K562 (cell line): Measurements from ENCODE around the gene PNP. TPM values are rescaled to one million over a fixed set of nuclear protein-coding genes. Genes with fewer than 3 reads are reported as not detected.

Experiments used
- ATAC-seq: fragments of 200-7000 bp; cut with Tn5 transposase; 3 replicates; pipeline ENCODE4 v1.9.1; 2020; ENCODE audit warnings: moderate library complexity
- BruUV-seq: library from RNA; stranded (reverse); fragments of 400-500 nt; replicated peaks from 2 replicates; lab custom pipeline; 2021; lab: Mats Ljungman, UMichigan
- CTCF ChIA-PET: fragments of 300-600 bp; formaldehyde crosslinking; extraction: SDS; loops from one replicate; lab custom pipeline; 2021; ENCODE audit warnings: low intra/inter-chr PET ratio; lab: Yijun Ruan, JAX
- POLR2A ChIA-PET: fragments of 300-600, 350-650 bp; sonication (Branson Sonifier 250); formaldehyde crosslinking; extraction: SDS; loops from one replicate; lab custom pipeline; 2021; ENCODE audit warnings: antibody characterized with exemption, inconsistent platforms; lab: Yijun Ruan, JAX
- DNase-seq, 4 experiments: peaks; one replicate each; pipeline versions ENCODE4 v3.0.0 to v3.0.0-alpha.2; 2011 to 2018; ENCODE audit warnings: low spot score in 3 of 4, mixed read lengths in 3 of 4; ENCODE audit errors: extremely low read depth in 1 of 4
- FAIRE-seq: peaks from 2 replicates; lab custom pipeline; 2011; peaks lifted over from hg19 to GRCh38; lab: Jason Lieb, UNC
- H2AFZ ChIP-seq: 2 replicates; pipeline ENCODE4 v1.6.0; 2011; ENCODE audit warnings: low read depth, low read length, control low read depth, inconsistent platforms
- H3K27ac ChIP-seq: fragments of 200-600 bp; 3 replicates; pipeline ENCODE4 v1.8.0; 2011; ENCODE audit warnings: low read depth, mild to moderate bottlenecking, control low read depth, inconsistent platforms, low read length, moderate library complexity, mixed read lengths; ENCODE audit errors: extremely low read depth
- H3K27me3 ChIP-seq, 2 experiments: fragments of 300-600 bp in 1 of 2; 2 replicates in 1 of 2; 3 replicates in 1 of 2; pipeline versions ENCODE4 v1.6.0 to v1.8.0; 2011; ENCODE audit warnings: inconsistent platforms in 2 of 2, low read length in 2 of 2, mild to moderate bottlenecking in 1 of 2, mixed read lengths in 1 of 2, moderate library complexity in 1 of 2; ENCODE audit not compliant: control insufficient read depth in 2 of 2, insufficient read depth in 2 of 2
- H3K36me3 ChIP-seq: fragments of 300-600 bp; 3 replicates; pipeline ENCODE4 v1.8.0; 2011; ENCODE audit warnings: mild to moderate bottlenecking, low read length, inconsistent platforms; ENCODE audit not compliant: control insufficient read depth, insufficient read depth
- H3K4me1 ChIP-seq, 2 experiments: fragments of 200-600 bp in 1 of 2; replicated peaks in 1 of 2; 2 replicates in 1 of 2; 3 replicates in 1 of 2; pipeline versions ENCODE4 v1.5.1 to v1.8.0; 2011; ENCODE audit warnings: inconsistent platforms in 2 of 2, low read length in 2 of 2, mild to moderate bottlenecking in 1 of 2, mixed read lengths in 1 of 2, moderate library complexity in 1 of 2; ENCODE audit not compliant: control insufficient read depth in 2 of 2, insufficient read depth in 2 of 2
- H3K4me2 ChIP-seq: 2 replicates; pipeline ENCODE4 v1.6.1; 2011; ENCODE audit warnings: low read length, control low read depth, inconsistent platforms, mixed read lengths; ENCODE audit not compliant: insufficient read depth
- H3K4me3 ChIP-seq: fragments of 200-600 bp; sonication (generic), shearing (Covaris generic); 2 replicates; pipeline ENCODE4 v1.5.1; 2016; ENCODE audit warnings: control low read depth, inconsistent platforms
- H3K79me2 ChIP-seq: fragments of 200-600 bp; 3 replicates; pipeline ENCODE4 v1.8.0; 2011; ENCODE audit warnings: low read length, inconsistent platforms; ENCODE audit not compliant: control insufficient read depth, insufficient read depth
- H3K9ac ChIP-seq, 2 experiments: 2 replicates each; pipeline versions ENCODE4 v1.6.0 to v1.6.1; 2011; ENCODE audit warnings: low read depth in 2 of 2, low read length in 2 of 2, control low read depth in 1 of 2, inconsistent platforms in 1 of 2, mild to moderate bottlenecking in 1 of 2, mixed read lengths in 1 of 2; ENCODE audit not compliant: insufficient read depth in 1 of 2
- H3K9me1 ChIP-seq: one replicate; pipeline ENCODE4 v1.6.0; 2011; ENCODE audit warnings: inconsistent platforms, mild to moderate bottlenecking, low read length, moderate library complexity; ENCODE audit not compliant: control insufficient read depth, insufficient read depth
- H3K9me3 ChIP-seq: replicated peaks from 2 replicates; pipeline ENCODE4 v1.5.1; 2011; ENCODE audit warnings: low read depth, low read length, inconsistent platforms; ENCODE audit not compliant: control insufficient read depth, insufficient read depth
- H4K20me1 ChIP-seq: replicated peaks from 2 replicates; pipeline ENCODE4 v1.6.1; 2011; ENCODE audit warnings: low read length, inconsistent platforms, mixed read lengths; ENCODE audit not compliant: control insufficient read depth, insufficient read depth
- DNMT1 ChIP-seq: fragments of 450-650 bp; IDR thresholded peaks from 2 replicates; pipeline ENCODE4 v1.6.1; 2016; ENCODE audit warnings: antibody characterized with exemption, mild to moderate bottlenecking
- POLR2AphosphoS2 ChIP-seq: IDR thresholded peaks from 2 replicates; pipeline ENCODE4 v1.6.1; 2012; ENCODE audit warnings: low read length, improper control_type of control experiment
- POLR2G ChIP-seq: fragments of 200-400 bp; formaldehyde crosslinking; IDR thresholded peaks from 2 replicates; pipeline ENCODE4 v1.6.1; 2017; ENCODE audit warnings: low read depth, mild to moderate bottlenecking, antibody characterized with exemption, low read length, moderate library complexity
- RBFOX2 ChIP-seq: fragments of 200-400 bp; formaldehyde crosslinking; IDR thresholded peaks from 2 replicates; pipeline ENCODE4 v1.6.1; 2017; ENCODE audit warnings: low read depth, mild to moderate bottlenecking, low read length, moderate library complexity
- RBM34 ChIP-seq: fragments of 200-400 bp; formaldehyde crosslinking; IDR thresholded peaks from 2 replicates; pipeline ENCODE4 v1.6.1; 2018; ENCODE audit warnings: low read length, borderline replicate concordance; ENCODE audit not compliant: insufficient read depth
- SUPT5H ChIP-seq: fragments of 450-650 bp; IDR thresholded peaks from 2 replicates; pipeline ENCODE4 v1.6.1; 2016
- ZNF695 ChIP-seq: fragments of 450-650 bp; formaldehyde crosslinking; IDR thresholded peaks from 2 replicates; pipeline ENCODE4 v1.4.0; 2020; ENCODE audit warnings: mild to moderate bottlenecking, moderate library complexity
- WGBS: fragments of 100-300 bp; shearing (Covaris generic); methylation state at CpG from one replicate; pipeline ENCODE4 v1.1.6; 2016; ENCODE audit warnings: low coverage, mixed read lengths; ENCODE audit not compliant: insufficient coverage; ENCODE audit errors: missing lambda C conversion rate; 5-methylcytosine and 5-hydroxymethylcytosine counted together
- in situ Hi-C: fragments of 300-500 bp; cut with MboI; formaldehyde crosslinking; loops from 4 replicates; pipeline ENCODE4 v1.15.0; 2018; ENCODE audit warnings: inconsistent platforms, mixed read lengths
- intact Hi-C: fragments of 100-400 bp; cut with micrococcal nuclease; formaldehyde crosslinking; loops from 2 replicates; pipeline ENCODE4 v1.14.2; 2022
- polyA plus RNA-seq, 8 experiments: library from polyadenylated mRNA; depleted of rRNA in 4 of 8; stranded (reverse) in 5 of 8; unstranded in 3 of 8; fragments of >200 nt; fragmentation: Nextera tagmentation in 2 of 8; fragmentation: Illumina TruSeq in 1 of 8; extraction: Ambion mirVana in 2 of 8; extraction: Trizol in 1 of 8; gene quantifications; 2 replicates each; pipeline versions ENCODE4 v1.2.1 to v1.2.3, GENCODE V29; 2011 to 2014; ENCODE audit warnings: inconsistent platforms in 1 of 8, missing spikeins in 1 of 8
- total RNA-seq, 7 experiments: library from RNA; depleted of rRNA in 6 of 7; stranded (reverse); fragments of >200 nt in 6 of 7; fragmentation: Illumina TruSeq in 2 of 7; extraction: Trizol in 2 of 7; gene quantifications; 2 replicates each; pipeline versions ENCODE4 v1.2.1 to v1.2.3, GENCODE V29; 2011 to 2021; ENCODE audit warnings: low replicate concordance in 1 of 7
- TF ChIP-seq, protein P1 (sequence below): fragments of 250-450 bp; sonication (Bioruptor Pico); IDR thresholded peaks from 2 replicates; pipeline ENCODE4 v1.5.0; 2022; ENCODE audit warnings: mild to moderate bottlenecking

PNP gene
- total and polyA plus RNA-seq, 9 of the 15 experiments (the other 6 are each of a cell fraction or from before 2014, with no cell fraction given): 92.5 to 288 (median 137) TPM

DNA sequence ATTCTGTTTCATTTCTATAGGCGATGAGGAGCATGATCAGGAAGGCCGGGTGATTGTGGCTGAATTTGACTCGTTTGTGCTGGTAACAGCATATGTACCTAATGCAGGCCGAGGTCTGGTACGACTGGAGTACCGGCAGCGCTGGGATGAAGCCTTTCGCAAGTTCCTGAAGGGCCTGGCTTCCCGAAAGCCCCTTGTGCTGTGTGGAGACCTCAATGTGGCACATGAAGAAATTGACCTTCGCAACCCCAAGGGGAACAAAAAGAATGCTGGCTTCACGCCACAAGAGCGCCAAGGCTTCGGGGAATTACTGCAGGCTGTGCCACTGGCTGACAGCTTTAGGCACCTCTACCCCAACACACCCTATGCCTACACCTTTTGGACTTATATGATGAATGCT, 12.2 kb upstream of the PNP start:
- 96% methylated on average over 4 of the region's 13 CpGs for WGBS
- BruUV-seq: no TSS peak
- in situ Hi-C loops: no loop called here
- POLR2A ChIA-PET: interaction anchor here (1.0 to 3.1 kb wide), 2 partner anchors 13 to 134 kb away, joined by 3 to 29 read pairs; partner anchors contain the start of gene PNP
- peak overlapping the region; percentile 91 for H3K4me2 ChIP-seq
- H3K4me1 ChIP-seq: peaks cover 22 to 25% of the 10 kb centered on the region in 2 experiments; a peak in 4 of 5 replicates
- no peaks in the 10 kb centered on the region for H3K27me3 ChIP-seq
- no peak overlapping the region for H2AFZ ChIP-seq
- H3K9me3 ChIP-seq: no peaks in the 10 kb centered on the region
- peak overlapping the region; percentile 78 for H3K4me3 ChIP-seq
- intact Hi-C loops: loop anchor here (5.0 kb wide), 1 partner anchor 150 kb away; no protein-coding TSS in a partner anchor
- FAIRE-seq (no peak), DNase-seq (no peak), ATAC-seq (no peak)
- H3K36me3 ChIP-seq: peaks cover 54% of the 10 kb centered on the region
- CTCF ChIA-PET: no interaction called here
- peak overlapping the region; percentile 99; the same call in 2 of the 3 replicates for H3K27ac ChIP-seq
- H3K79me2 ChIP-seq: peaks cover 75% of the 10 kb centered on the region
- H4K20me1 ChIP-seq: no peaks in the 10 kb centered on the region
- H3K9ac ChIP-seq: peak overlapping the region; percentile 86 to 95
- H3K9me1 ChIP-seq: no peaks in the 10 kb centered on the region
- 0 out of 2 replicates have a peak, but pooled peaks have one; percentile 12 for TF ChIP-seq ZNF695 (CRISPR knock-in tag)
- TF ChIP-seq SUPT5H: peak; percentile 20
- TF ChIP-seq DNMT1: no peak
- TF ChIP-seq, protein P1, sequence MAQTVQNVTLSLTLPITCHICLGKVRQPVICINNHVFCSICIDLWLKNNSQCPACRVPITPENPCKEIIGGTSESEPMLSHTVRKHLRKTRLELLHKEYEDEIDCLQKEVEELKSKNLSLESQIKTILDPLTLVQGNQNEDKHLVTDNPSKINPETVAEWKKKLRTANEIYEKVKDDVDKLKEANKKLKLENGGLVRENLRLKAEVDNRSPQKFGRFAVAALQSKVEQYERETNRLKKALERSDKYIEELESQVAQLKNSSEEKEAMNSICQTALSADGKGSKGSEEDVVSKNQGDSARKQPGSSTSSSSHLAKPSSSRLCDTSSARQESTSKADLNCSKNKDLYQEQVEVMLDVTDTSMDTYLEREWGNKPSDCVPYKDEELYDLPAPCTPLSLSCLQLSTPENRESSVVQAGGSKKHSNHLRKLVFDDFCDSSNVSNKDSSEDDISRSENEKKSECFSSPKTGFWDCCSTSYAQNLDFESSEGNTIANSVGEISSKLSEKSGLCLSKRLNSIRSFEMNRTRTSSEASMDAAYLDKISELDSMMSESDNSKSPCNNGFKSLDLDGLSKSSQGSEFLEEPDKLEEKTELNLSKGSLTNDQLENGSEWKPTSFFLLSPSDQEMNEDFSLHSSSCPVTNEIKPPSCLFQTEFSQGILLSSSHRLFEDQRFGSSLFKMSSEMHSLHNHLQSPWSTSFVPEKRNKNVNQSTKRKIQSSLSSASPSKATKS (CRISPR knock-in tag): no peak
- TF ChIP-seq RBFOX2: peak; percentile 37; the same call in 1 of the 2 replicates
- peak; percentile 41; the same call in 1 of the 2 replicates for TF ChIP-seq POLR2G
- TF ChIP-seq RBM34: no peak
- TF ChIP-seq POLR2AphosphoS2: peak; percentile 50; the same call in 1 of the 2 replicates
